Stimulated activated CD4-positive, alpha-beta T cell treated with anti-CD3 and anti-CD28 coated beads, Interleukin-15, amount 100 ng/mL, for 24 hours (primary cell): ENCODE results near the gene NFKBIE.
A peak's percentile ranks its signal among the peaks of the same experiment; 100 is the strongest.

Source experiments
- DNase-seq: peaks from one replicate; pipeline ENCODE4 v3.0.0-alpha.2; 2020

NFKBIE gene

GRCh38 chr6:44272529-44272928 is 7.2 kb upstream of the NFKBIE start:
- no peak for DNase-seq

GRCh38 chr6:44271914-44272313 is 6.6 kb upstream of the NFKBIE start:
- no peak for DNase-seq

- DNase-seq, result no peak
Measured at GRCh38 chr6:44271406-44271723, 6.0 kb upstream of the NFKBIE start.

GRCh38 chr6:44270526-44271405 is 5.4 kb upstream of the NFKBIE start:
- DNase-seq, result no peak

GRCh38 chr6:44269921-44270525 is 4.7 kb upstream of the NFKBIE start, which contains the start of gene TMEM151B:
TMEM151B (plus strand) TSS chr6:44270450; CDS start chr6:44270743, 293 bp downstream.
- DNase-seq, result no peak

- DNase-seq, result no peak
Measured at GRCh38 chr6:44269178-44269920, 4.0 kb upstream of the NFKBIE start.

GRCh38 chr6:44268095-44268628 is 2.8 kb upstream of the NFKBIE start:
- peak; percentile 72 for DNase-seq

GRCh38 chr6:44267252-44267651 is 1.9 kb upstream of the NFKBIE start:
- DNase-seq, result no peak

- no peak for DNase-seq
Measured at GRCh38 chr6:44266347-44266746, 996 bp upstream of the NFKBIE start.

- DNase-seq, result no peak
Measured at GRCh38 chr6:44265722-44266233, 427 bp upstream of the NFKBIE start.

GRCh38 chr6:44264154-44265006 is 971 bp downstream of the NFKBIE start:
- DNase-seq, result peak; percentile 59

- DNase-seq, result peak; percentile 55
Measured at GRCh38 chr6:44263354-44264100, 1.8 kb downstream of the NFKBIE start.

GRCh38 chr6:44262467-44263353 is 2.6 kb downstream of the NFKBIE start:
- no peak for DNase-seq

GRCh38 chr6:44261581-44261980 is 3.8 kb downstream of the NFKBIE start:
- no peak for DNase-seq

- no peak for DNase-seq
Measured at GRCh38 chr6:44260451-44261297, 4.7 kb downstream of the NFKBIE start.

GRCh38 chr6:44260011-44260410 is 5.3 kb downstream of the NFKBIE start:
- DNase-seq, result no peak

- DNase-seq, result no peak
Measured at GRCh38 chr6:44258921-44259320, 6.4 kb downstream of the NFKBIE start.

GRCh38 chr6:44258325-44258863 is 7.0 kb downstream of the NFKBIE start:
- no peak for DNase-seq

- no peak for DNase-seq
Measured at GRCh38 chr6:44257753-44258324, 7.5 kb downstream of the NFKBIE start.
